HG02973 (cell line): ENCODE measurements around the gene LMF1.
"Not testable (repeated sequence)": the region's sequence is repeated elsewhere in the genome, so short reads cannot be mapped to it uniquely, and the experiment has no call there.

Experiments used
- ATAC-seq: cut with Tn5 transposase; IDR thresholded peaks from one replicate; pipeline ENCODE4 v1.9.1; 2021; ENCODE audit warnings: moderate library complexity; ENCODE audit not compliant: unreplicated experiment

Gene LMF1

DNA sequence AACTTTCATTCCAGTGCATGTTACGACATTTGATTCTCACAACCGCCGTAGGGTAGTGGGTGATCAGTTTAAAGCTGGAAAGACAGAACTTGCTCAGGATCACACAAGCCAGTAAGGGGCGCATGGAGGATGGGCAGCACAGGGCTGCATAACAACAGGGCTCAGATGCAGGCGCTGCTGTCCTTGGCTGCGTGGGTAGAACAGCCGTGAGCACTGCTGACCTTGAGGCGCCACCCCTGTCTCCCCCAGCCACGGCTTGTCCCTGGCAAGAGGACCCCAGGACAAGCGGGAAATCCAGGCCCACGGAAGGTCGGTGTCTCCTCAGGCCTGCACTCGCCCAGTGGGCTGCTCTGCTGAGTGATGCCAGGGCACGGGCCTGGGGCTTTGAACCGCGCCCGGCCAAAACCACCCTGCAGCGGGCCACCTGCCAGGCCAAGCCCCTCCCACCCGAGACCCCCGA lies 84.7 kb downstream of the LMF1 start:
- ATAC-seq: no peak

DNA sequence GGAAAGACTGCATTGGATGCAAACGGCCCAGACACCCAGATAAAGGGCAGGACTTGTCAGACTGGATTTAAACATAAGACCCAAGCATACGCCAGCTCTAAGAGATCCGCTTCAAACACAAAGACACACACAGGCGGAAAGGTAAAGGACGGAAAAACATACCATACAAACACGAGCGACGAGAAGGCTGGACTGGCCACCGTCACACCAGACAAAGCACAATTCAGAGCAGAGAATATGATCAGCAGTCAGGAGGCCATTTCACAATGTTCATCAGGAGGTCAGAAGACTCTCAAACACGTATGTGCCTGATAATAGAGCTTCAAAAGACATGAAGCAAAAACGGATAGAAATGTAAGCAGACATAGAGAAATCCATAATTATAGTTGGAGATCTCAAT lies 85.4 kb downstream of the LMF1 start:
- no peak for ATAC-seq

DNA sequence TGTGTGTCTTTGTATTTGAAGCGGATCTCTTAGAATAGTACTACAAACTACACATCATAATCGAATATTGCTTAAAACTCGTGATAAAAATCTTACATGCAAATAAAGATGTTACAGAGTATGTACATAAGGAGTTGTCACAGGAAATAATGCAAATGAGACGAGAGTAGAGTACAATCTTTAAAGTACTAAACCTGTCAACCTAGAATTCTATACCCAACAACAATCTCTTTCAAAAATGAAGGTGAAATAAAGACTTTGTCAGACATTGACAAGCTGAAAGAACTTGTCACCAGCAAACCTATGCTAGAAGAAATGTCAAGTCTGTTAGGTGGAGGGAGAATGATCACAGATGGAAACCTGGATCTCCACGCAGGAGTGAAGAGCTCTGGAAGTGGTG lies 86.6 kb downstream of the LMF1 start:
- no peak for ATAC-seq

DNA sequence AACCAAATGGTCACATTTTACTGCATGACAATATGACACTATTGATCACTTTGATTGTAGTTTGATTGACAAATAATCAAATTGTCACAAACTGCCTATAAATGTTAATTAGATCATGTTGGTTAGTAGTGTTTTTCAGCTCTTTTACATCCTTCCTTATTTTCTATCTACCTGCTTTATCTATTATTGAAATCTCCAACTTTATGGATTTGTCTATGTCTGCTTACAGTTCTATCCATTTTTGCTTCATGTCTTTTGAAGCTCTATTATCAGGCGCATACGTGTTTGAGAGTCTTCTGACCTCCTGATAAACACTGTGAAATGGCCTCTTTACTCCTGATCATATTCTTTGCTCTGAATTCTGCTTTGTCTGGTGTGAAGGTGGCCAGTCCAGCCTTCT lies 87.0 kb downstream of the LMF1 start:
- no peak for ATAC-seq

DNA sequence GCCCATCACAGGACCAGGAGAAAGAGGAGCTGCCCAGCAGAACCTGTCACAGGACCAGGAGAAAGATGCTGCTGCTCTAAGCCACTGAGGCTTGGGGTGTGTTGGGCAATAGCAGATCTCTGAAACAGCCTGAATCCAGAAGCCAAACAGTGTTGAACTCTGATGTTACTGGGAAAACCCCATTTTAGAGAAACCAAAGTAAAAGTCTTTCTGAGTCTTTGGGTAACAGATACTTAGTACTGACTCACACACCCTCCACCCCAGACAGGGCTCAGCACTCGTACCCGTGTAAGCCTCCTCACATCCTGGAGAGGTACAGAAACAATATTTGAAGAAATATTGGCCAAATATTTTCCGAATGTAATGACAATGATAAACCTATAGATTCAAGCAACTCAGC lies 87.4 kb downstream of the LMF1 start:
- ATAC-seq: no peak

DNA sequence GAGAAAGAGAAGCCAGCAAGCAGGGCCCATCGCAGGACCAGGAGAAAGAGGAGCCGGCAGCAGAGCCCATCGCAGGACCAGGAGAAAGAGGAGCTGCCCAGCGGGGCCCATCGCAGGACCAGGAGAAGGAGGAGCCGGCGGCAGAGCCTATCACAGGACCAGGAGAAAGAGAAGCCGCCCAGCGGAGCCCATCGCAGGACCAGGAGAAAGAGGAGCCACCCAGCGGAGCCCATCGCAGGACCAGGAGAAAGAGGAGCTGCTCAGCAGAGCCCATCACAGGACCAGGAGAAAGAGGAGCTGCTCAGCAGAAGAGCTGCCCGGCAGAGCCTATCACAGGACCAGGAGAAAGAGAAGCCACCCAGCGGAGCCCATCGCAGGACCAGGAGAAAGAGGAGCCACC lies 88.1 kb downstream of the LMF1 start:
- not testable (repeated sequence) for ATAC-seq

DNA sequence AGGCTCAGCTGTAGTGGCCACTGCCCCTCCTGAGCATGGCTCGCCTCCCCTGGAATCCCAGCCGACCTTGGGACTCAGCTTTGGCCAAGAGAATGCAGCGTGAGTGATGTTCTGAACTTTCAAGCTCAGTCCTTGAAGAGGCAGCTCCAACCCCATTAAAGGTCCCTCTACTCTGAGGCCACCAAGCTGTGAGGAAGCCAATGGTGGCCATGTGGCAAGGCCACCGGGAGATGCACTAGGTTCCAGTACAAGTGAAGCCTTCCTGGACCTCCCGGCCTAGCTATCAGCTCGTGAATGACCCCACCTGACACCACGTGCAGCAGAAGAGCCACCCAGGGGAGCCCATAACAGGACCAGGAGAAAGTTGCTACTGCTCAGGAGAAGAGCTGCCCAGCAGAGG lies 88.5 kb downstream of the LMF1 start:
- no peak for ATAC-seq

DNA sequence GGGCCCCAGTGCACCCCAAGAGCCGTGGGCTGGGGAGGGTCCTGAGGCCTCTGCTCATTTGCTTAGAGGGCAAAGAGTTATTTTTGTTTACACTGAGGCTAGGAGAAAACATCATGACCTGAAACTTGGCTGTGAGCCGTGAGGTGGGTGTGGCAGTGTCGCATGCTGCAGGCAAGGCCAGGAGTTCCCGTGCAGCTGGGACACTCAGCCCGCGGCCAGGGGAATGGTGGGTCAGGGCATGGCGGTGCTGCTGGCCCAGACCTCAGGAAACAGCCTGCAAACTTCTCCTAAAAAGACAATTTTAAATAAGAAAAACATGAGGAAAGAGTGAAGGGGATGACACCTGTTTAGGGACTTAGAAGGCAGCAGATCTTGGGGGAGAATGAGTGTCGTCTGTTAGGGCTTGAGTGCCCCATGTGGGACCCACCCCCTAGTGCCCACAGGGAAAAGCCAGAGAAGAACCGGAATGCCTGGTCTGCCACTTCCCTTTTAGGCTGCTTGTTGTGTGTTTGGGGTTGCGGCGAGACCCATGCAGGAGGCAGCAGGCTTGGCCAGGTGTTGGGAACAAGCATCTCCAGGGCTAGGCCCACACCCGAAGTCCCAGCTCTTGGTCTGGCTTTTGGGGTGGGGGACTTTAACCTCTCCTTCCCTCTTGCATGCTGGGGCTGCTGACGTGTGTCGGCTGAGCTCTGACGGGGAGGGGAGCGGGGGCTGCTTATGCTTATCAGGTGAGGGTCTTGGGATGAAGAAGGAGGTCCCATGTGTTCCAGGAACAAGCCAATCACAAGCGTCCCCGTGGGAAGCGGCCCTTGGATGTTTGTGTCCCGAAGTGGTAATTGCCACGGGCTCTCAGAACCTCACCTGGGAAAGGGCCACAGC lies 89.3 kb downstream of the LMF1 start:
- no peak for ATAC-seq

DNA sequence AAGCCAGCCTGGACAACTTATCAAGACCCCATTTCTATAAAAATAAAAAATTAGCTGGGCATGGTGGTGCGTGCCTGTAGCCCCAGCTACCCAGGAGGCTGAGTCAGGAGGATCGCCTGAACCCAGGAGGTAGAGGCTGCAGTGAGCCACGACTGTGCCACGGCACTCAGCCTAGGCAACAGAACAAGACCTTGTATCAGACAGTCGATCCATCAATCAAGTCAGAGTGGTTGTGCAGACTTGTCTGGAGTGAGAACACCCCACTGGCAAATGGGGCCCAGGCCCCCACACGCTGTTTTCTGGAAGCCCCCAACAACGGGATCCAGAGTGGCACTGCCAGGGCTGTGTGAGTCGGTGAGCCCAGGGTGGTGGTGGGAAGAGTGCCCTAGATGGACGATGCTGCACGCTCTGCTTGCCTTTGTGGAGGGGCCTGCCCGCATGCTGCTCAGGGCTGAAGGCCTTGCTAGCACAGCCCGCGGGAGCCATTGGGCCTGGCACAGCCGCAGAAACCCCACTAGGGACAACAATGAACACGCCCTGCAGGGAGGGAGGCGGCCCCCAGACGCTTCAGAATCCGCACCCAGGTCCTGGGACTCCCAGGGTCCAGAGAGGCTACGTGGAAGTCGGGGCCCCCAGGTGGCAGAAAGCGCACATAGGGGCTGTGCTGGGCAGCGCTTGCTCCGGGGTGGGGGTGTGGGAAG lies 90.2 kb downstream of the LMF1 start:
- no peak for ATAC-seq

DNA sequence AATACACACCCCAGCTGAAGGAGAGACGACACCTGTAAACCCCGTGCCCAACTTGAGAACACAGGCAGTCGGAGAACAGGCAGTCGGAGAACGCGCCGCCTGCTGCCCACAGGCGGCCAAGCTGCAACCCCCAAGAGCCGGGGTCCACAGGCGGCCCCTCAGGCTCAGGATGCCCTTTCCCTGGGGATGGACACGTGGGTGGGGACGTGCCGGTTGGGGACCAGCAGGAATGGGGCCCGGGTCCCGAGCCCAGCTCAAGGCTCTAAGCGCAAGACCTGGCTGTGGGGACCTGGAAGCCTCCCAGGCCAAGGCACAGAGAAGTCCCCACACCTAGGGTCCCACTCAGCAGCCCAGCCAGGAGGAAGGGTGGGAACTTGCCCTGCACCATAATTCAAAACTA lies 90.8 kb downstream of the LMF1 start:
- ATAC-seq: no peak

DNA sequence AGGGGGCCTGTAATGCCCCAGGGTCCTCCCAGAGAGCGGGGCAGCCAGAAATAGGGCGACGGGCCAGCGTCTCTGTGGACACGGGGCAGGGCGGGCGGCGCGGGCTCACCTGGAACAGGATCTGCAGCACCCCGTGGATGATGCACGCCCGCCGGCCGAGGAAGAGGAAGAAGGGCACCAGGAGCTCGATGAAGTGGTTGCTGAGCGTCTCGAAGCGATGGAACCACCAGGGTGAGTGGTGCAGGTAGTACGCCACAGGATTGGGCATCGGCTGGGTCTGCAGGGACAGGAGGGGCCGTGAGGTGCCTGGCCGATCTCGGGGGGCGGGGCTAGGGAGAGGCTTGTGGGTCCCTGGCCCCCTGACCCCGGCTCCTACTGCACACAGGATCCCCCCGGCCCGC lies 91.3 kb downstream of the LMF1 start:
- ATAC-seq: no peak

DNA sequence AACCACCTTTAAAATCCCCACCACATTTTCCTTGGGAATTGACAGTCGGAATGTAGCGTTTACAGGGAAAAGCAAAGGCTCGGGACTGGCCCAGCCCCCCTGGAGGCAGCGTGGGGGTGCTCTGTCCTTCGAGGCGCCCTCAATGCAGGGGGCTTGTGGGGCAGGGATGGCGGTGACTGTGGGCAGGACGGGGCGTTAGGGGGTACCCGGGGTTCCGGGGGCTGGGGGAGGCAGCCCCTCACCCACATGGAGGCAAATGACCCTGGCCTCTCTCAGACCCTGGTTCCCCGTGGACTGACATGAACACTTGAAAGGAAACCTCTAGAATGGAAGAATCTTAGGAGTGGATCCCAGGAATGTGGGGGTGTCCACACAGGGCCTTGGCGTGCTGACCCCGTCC lies 91.9 kb downstream of the LMF1 start:
- ATAC-seq: no peak

DNA sequence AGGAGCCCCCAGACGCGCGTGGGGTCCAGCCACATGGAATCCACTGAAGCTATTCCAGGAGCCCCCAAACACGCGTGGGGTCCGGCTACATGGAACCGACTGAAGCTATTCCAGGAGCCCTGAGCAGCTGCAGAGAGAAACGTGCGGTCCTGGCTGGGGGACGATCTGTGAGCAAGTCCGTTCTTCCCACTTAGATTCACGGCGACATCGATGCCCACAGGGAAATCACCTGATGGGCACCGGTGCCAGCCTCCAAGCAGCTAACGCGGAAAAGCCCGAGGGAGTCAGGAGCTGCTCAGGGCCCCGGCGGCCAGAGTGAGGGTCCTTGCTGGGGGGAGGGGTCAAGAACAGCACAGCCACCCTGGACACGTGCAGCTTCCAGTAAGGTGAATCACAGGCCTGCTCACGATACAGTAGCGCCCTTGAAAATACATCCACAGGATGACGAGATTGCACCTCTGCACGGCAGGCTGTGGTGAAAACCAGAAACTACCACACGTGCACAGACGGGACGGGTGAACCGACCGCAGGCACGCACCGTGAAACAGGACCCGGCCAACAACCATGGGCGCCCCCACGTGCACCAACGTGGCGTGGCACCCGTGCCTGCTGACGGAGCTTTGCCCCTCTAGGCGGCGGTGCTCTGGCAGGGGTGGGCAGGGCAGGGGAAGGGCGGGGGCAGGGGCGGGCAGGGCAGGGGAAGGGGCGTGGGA lies 92.6 kb downstream of the LMF1 start:
- no peak for ATAC-seq

DNA sequence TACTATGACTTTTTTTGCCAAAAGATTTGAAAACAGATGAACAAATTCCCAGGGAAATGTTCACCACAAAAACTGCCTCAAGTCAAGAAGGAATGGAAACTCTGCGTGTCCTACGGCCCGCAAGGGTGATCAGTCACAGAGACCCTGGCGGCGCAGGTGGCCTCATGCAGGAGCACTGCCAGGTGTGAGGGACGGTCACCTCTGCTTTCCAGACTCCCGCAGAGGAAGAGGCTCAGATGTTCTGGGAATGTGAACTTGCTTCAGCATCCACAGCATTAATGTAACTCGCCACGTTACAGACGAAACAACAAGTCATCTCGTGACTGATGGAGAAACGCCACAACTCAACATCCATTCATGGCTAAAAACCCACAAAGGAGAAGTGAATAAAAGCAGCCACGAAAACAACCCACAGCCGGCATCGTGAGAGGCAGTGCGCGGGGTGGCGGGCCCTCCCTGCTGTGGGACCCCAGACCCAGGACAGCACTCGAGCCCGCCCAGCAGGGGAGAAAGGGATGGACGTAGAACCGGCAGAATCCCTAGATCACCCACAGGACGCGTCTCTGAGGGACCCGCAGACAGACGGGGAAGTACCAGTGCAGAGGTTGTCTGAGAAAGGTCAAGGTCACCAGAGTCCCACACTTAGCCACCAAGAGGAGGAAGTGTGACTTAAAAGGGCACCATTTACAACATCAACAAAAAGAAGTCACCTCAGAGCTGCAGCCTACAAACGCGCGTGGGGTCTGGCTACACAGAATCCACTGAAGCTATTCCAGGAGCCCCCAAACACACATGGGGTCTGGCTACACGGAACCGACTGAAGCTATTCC lies 93.3 kb downstream of the LMF1 start:
- no peak for ATAC-seq

DNA sequence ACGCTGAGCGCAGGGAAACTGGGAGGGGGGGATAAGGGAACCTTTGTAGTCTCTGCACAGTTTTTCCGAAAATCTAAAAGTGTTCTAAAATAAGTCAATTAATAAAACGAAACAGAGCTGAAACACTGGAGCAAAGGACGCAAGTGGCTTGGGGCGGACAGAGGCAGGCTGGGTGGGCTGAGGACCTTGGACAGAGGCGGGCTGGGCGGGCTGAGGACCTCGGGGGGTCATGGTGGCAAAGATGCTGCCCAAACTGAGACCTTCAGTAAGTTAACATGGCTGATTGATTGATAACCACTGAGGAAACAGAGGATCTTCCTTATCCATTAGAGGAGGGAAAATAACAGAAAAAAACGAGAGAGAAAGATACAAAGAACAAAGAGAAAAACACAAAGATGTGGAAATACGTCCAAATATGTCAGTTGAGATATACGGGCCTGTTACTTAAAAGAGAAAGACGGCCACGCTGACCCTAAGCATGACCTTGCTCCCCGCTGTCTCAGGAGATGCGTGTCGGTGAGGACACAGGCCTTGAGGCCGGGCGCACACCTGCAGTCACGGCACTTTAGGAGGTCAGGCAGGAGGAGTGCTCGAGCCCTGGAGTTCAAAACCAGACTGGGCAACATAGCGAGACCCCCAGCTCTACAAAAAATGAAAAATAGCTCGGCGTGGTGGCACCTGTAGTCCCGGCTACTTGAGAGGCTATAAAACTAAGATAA lies 94.1 kb downstream of the LMF1 start:
- no peak for ATAC-seq

DNA sequence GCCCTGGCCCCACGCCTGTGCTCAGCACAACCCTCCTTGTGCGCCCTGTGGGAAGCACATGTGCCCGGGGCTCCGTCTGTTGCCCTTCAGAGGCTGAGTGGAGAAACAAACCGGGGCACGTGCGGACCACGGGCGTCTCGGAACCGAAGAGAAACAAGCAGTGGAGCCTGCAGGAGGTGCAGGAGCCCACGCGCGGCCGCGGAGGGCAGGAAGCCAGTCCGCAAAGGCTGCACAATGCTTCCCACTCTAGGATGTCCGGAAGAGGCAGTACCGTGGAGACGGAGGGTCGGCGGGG lies 94.8 kb downstream of the LMF1 start:
- no peak for ATAC-seq

DNA sequence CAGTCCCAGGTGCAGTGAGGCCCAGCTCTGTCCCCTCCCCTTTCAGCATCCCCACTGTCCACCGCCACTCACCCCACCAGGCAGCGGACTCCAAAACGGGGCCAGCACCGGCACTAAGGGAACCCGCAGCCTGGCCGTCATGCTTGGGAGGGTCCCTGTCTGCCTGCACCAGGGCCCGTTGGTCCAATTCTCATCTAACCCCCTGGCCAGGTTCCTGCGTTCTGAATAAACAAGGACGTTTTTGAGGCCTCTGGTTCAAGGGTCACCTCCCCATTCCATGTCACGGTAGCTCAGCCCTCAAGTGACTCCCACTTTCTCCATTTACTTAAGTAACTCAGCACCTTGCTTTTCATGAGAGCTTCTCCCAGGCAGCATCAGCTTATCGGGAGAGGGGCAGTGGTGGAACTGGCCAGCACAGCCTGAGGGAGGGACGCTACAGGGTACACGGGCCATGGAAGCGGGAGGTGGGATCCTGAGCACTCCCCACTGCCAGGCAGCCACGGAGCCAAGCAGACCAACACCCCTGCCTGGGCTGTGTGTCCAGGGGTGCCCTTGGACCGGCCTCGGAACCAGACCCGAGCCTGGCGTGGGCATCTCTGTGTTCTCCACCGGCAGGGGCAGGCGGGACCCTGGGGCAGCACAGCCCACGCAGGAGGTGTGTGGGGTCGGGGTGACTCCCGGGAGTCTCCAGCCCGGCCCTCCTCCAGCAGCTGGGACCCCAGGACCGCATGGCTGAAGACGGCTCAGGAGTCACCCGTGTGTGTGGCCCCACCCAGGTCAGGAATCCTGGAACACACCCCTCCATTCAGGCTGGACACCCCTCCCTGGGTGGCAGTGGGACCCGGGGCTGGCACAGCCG lies 95.4 kb downstream of the LMF1 start:
- ATAC-seq: no peak

DNA sequence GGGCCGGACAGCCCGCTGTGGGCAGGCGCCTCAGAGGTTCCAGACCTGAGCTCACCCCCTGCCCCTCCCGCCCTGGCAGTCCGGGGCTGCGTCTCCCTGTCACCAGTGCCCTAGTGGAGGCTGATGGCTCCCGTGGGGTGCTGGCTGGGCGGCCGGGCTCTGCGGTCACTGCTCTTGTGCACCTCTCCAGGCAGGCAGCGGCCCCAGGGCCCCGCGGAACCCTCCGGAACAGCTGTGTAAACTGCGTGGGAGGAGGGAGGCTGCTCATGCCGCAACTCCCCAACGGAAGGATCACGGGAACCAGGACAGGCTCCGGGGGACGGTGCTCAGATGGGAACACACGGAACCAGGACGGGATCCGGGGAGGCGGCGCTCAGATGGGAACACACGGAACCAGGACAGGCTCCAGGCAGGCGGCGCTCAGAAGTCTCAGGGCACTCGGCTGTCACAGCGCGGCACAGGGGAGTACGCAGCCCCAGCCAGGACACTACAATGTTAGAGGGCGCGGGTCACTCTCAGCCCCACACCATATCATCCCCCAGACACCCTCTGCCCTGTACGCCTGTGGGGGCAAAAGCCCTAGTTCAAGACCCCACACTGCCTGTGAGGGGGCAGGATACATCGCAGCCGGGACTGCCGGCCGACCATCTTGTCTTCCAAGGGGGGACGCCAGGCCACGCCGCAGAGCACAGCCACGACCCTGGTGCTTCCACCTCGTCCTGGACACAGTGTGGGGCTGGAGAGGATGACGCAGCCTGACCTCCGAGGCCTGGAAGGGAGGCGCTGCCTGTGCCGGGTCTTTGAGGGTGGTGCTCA lies 96.2 kb downstream of the LMF1 start:
- no peak for ATAC-seq

DNA sequence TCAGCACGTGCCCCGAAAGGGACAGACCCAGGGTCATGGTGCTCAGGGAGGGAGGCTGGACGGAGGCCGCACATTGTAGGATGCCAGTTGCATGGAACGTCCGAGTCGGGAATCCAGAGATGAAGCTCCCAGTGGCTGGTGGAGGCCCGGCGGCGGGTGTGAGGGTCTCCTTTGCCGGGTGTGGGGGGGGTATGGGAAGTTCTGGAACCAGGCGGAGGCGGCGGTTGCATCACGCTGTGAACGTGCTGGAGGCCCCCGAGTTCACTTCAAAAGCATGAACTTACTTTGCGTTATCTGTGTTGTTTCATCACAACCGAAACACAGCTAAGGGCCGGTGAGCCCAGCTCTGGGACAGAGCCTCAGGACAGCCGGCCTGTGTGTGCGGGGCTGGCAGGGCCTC lies 96.9 kb downstream of the LMF1 start:
- ATAC-seq: no peak
